Measurements from ENCODE around the gene PLCG1. TPM values are rescaled to one million over a fixed set of nuclear protein-coding genes. Genes with fewer than 3 reads are reported as not detected.

The PLCG1 gene
- total and polyA plus RNA-seq, 9 of the 15 experiments (the other 6 are each of a cell fraction or from before 2014, with no cell fraction given) = 1.7 to 67.0 (median 34.8) TPM

GRCh38 chr20:41179961-41180360 is 42.6 kb downstream of the PLCG1 start (continued):
- no peak for TF ChIP-seq SIX5 (IDR thresholded peaks at IDR 0.05; ENCODE audit: borderline replicate concordance in 1 of 2, insufficient read depth in 1 of 2, low read depth in 1 of 2, low read length in 2 of 2)
- TF ChIP-seq NR2C1 (IDR thresholded peaks at IDR 0.05) = no peak
- TF ChIP-seq NR2C1 (tag; IDR thresholded peaks at IDR 0.05) = no peak
- TF ChIP-seq NR0B1 (IDR thresholded peaks at IDR 0.05; ENCODE audit: partially characterized antibody) = no peak

- H3K4me2 ChIP-seq (ENCODE audit: insufficient read depth, low read length) = no peak overlapping the region
- no TSS peak for BruUV-seq (replicated peaks)
- H3K36me3 ChIP-seq (ENCODE audit: control insufficient read depth, insufficient read depth, low read length) = peaks cover 16% of the 10 kb centered on the region; the same call in 2 of the 3 replicates
- H3K79me2 ChIP-seq (ENCODE audit: control insufficient read depth, insufficient read depth, low read length) = no peaks in the 10 kb centered on the region
- no peak for ATAC-seq
- H4K20me1 ChIP-seq (replicated peaks; ENCODE audit: control insufficient read depth, insufficient read depth, low read length) = no peaks in the 10 kb centered on the region; the same call in 1 of the 2 replicates
- intact Hi-C loops (cut with micrococcal nuclease) (no loop called here), in situ Hi-C loops (cut with MboI) (no loop called here)
- no peak for FAIRE-seq
- POLR2A ChIA-PET = interaction anchor here (0.7 kb wide), 1 partner anchor 31 kb away, joined by 3 read pairs; no protein-coding TSS in a partner anchor
- H3K9ac ChIP-seq (ENCODE audit: insufficient read depth in 1 of 2, low read depth in 2 of 2, low read length in 2 of 2) = no peak overlapping the region
- no peaks in the 10 kb centered on the region for H3K4me1 ChIP-seq (replicated peaks in 1 of 2; ENCODE audit: control insufficient read depth in 2 of 2, insufficient read depth in 2 of 2, low read length in 2 of 2)
- 58% methylated on average over 6 of the region's 6 CpGs for WGBS (ENCODE audit: insufficient coverage, low coverage, missing lambda C conversion rate)
- DNase-seq (ENCODE audit: extremely low read depth in 1 of 4, low spot score in 3 of 4) = no peak
- no peaks in the 10 kb centered on the region for H3K9me1 ChIP-seq (ENCODE audit: control insufficient read depth, insufficient read depth, low read length)
- no peaks in the 10 kb centered on the region for H3K27me3 ChIP-seq (ENCODE audit: control insufficient read depth in 2 of 2, insufficient read depth in 2 of 2, low read length in 2 of 2)
- no peak overlapping the region for H3K4me3 ChIP-seq
- no peaks in the 10 kb centered on the region for H3K9me3 ChIP-seq (replicated peaks; ENCODE audit: control insufficient read depth, insufficient read depth, low read depth, low read length)
- no peak overlapping the region for H3K27ac ChIP-seq (ENCODE audit: extremely low read depth, low read depth, low read length)
- CTCF ChIA-PET (ENCODE audit: low intra/inter-chr PET ratio) = interaction anchor here (0.7 kb wide), 1 partner anchor 11 kb away, joined by 3 read pairs; no protein-coding TSS in a partner anchor
- no peak overlapping the region for H2AFZ ChIP-seq (ENCODE audit: low read depth, low read length)
- no peak for TF ChIP-seq ILF3 (IDR thresholded peaks at IDR 0.05; ENCODE audit: borderline replicate concordance)
- TF ChIP-seq ZNF695 (CRISPR knock-in tag; IDR thresholded peaks at IDR 0.05) = no peak
- TF ChIP-seq HMG20A (CRISPR knock-in tag; conservative IDR thresholded peaks at IDR 0.05) = no peak
- TF ChIP-seq ETV5 (CRISPR knock-in tag; IDR thresholded peaks at IDR 0.05; ENCODE audit: low read depth) = no peak
- TF ChIP-seq FOXM1 (IDR thresholded peaks at IDR 0.05; ENCODE audit: low read depth) = no peak
- no peak for TF ChIP-seq FOXM1 (CRISPR knock-in tag; IDR thresholded peaks at IDR 0.05; ENCODE audit: low read depth)
- TF ChIP-seq MYC (IDR thresholded peaks at IDR 0.05; ENCODE audit: low read depth, low read length) = no peak
- no peak for TF ChIP-seq MYC (CRISPR knock-in tag; IDR thresholded peaks at IDR 0.05; ENCODE audit: borderline replicate concordance, low read depth)
Observed at GRCh38 chr20:41180599-41181333, 43.4 kb downstream of the PLCG1 start.
